Mammary epithelial cell (primary cell): Measurements from ENCODE around the gene MYO3B.

ENCODE experiments used
- CTCF ChIP-seq, 2 donors: IDR thresholded peaks in 1 of 2; conservative IDR thresholded peaks in 1 of 2; 2 replicates each; pipeline ENCODE4 v1.5.1; 2011 to 2012; ENCODE audit warnings: inconsistent platforms in 2 of 2, low read length in 2 of 2, mild to moderate bottlenecking in 2 of 2, control low read depth in 1 of 2, low read depth in 1 of 2; ENCODE audit not compliant: insufficient read depth in 1 of 2; ENCODE audit errors: extremely low read depth in 1 of 2
- EZH2 ChIP-seq: IDR thresholded peaks from 2 replicates; pipeline ENCODE4 v1.6.1; 2012; ENCODE audit warnings: low read length, inconsistent platforms, borderline replicate concordance

GRCh38 chr2:170464268-170464667 lies 286.3 kb downstream of the MYO3B start:
- TF ChIP-seq CTCF (conservative IDR thresholded peaks at IDR 0.05 in 1 of 2, IDR thresholded peaks at IDR 0.05 in 1 of 2; ENCODE audit: extremely low read depth in 1 of 2, insufficient read depth in 1 of 2, low read depth in 1 of 2, low read length in 2 of 2) (no peak), EZH2 (no peak)
